GM19351 (cell line): Measurements from ENCODE around the gene TBX10.
"Not testable (repeated sequence)": the region's sequence is repeated elsewhere in the genome, so short reads cannot be mapped to it uniquely, and the experiment has no call there.

Experiments used
- ATAC-seq: cut with Tn5 transposase; IDR thresholded peaks from one replicate; pipeline ENCODE4 v1.9.1; 2021; ENCODE audit warnings: mild to moderate bottlenecking, moderate library complexity; ENCODE audit not compliant: unreplicated experiment

TBX10 gene

GRCh38 chr11:67604815-67605214, 34.7 kb downstream of the TBX10 start:
- no peak for ATAC-seq

GRCh38 chr11:67604119-67604518, 35.4 kb downstream of the TBX10 start:
- ATAC-seq, result not testable (repeated sequence)

- no peak for ATAC-seq
These were observed 38.5 kb downstream of the TBX10 start for GRCh38 chr11:67601098-67601497.

GRCh38 chr11:67600324-67601029, 39.1 kb downstream of the TBX10 start:
- no peak for ATAC-seq

GRCh38 chr11:67599149-67599548, 40.4 kb downstream of the TBX10 start:
- no peak for ATAC-seq

- ATAC-seq, result not testable (repeated sequence)
These were observed 41.6 kb downstream of the TBX10 start for GRCh38 chr11:67597963-67598362.

- not testable (repeated sequence) for ATAC-seq
These were observed 42.1 kb downstream of the TBX10 start for GRCh38 chr11:67597458-67597857.

- ATAC-seq, result no peak
These were observed 42.7 kb downstream of the TBX10 start for GRCh38 chr11:67596753-67597300.

- no peak for ATAC-seq
These were observed 45.1 kb downstream of the TBX10 start for GRCh38 chr11:67594480-67594879.

GRCh38 chr11:67593565-67593905, 46.0 kb downstream of the TBX10 start:
- ATAC-seq, result no peak

- ATAC-seq, result no peak
These were observed 46.5 kb downstream of the TBX10 start for GRCh38 chr11:67592880-67593564.

- ATAC-seq, result not testable (repeated sequence)
These were observed 50.6 kb downstream of the TBX10 start for GRCh38 chr11:67588899-67589415.

GRCh38 chr11:67588136-67588503, 51.4 kb downstream of the TBX10 start:
- peak; percentile 28 for ATAC-seq

GRCh38 chr11:67586568-67587250, 52.9 kb downstream of the TBX10 start:
- no peak for ATAC-seq

- ATAC-seq, result no peak
These were observed 53.7 kb downstream of the TBX10 start for GRCh38 chr11:67585911-67586310.

- no peak for ATAC-seq
These were observed 54.4 kb downstream of the TBX10 start for GRCh38 chr11:67584881-67585873.

- ATAC-seq, result no peak
These were observed 55.2 kb downstream of the TBX10 start for GRCh38 chr11:67584205-67584880.

GRCh38 chr11:67583247-67584204, 56.0 kb downstream of the TBX10 start, which contains the start of gene GSTP1:
GSTP1 (plus strand) TSS chr11:67583812; CDS start chr11:67583844, 32 bp downstream.
- peak; percentile 55 for ATAC-seq
